Epithelial cell of proximal tubule (primary cell): Measurements from ENCODE around the gene E2F3. TPM values are rescaled to one million over a fixed set of nuclear protein-coding genes. Genes with fewer than 3 reads are reported as not detected.
"Not testable (repeated sequence)": the region's sequence is repeated elsewhere in the genome, so short reads cannot be mapped to it uniquely, and the experiment has no call there.

Experiments used
- DNase-seq: peaks from one replicate; pipeline ENCODE4 v3.0.0-alpha.2; 2011; ENCODE audit warnings: low read depth
- H3K4me3 ChIP-seq: 2 replicates; pipeline ENCODE4 v1.5.1; 2011; ENCODE audit warnings: low read depth, mild to moderate bottlenecking, low read length
- total RNA-seq: library from RNA; depleted of rRNA; stranded (reverse); fragments of >200 nt; gene quantifications from 2 replicates; pipeline ENCODE4 v1.2.3, GENCODE V29; 2015
- TF ChIP-seq, protein P1 (sequence below): conservative IDR thresholded peaks from 2 replicates; pipeline ENCODE4 v1.5.1; 2012; ENCODE audit warnings: low read depth, mild to moderate bottlenecking, low read length

The E2F3 gene
- total RNA-seq, 1 donor from 2014 or later, result 12.5 TPM

DNA sequence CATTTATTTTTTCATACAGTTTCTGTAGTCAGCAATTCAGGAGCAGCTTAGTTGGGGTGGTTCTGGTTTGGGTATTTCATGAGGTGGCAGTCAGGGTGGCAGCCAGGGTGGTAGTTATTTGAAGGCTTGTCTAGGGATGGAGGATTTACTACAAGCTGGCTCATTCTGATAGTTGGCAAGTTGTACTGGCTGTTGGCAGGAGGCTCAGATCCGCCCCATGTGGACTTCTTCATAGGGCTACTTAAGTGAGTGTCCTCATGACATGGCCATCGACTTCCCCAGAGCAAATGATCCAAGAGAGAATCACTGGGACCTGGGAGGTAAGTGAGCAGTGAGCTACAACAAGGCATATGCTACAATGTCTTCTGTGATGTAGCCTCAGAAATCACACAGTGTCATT lies 110.2 kb downstream of the E2F3 start:
- H3K4me3 ChIP-seq, result no peak overlapping the region
- DNase-seq, result no peak
- TF ChIP-seq, protein P1, sequence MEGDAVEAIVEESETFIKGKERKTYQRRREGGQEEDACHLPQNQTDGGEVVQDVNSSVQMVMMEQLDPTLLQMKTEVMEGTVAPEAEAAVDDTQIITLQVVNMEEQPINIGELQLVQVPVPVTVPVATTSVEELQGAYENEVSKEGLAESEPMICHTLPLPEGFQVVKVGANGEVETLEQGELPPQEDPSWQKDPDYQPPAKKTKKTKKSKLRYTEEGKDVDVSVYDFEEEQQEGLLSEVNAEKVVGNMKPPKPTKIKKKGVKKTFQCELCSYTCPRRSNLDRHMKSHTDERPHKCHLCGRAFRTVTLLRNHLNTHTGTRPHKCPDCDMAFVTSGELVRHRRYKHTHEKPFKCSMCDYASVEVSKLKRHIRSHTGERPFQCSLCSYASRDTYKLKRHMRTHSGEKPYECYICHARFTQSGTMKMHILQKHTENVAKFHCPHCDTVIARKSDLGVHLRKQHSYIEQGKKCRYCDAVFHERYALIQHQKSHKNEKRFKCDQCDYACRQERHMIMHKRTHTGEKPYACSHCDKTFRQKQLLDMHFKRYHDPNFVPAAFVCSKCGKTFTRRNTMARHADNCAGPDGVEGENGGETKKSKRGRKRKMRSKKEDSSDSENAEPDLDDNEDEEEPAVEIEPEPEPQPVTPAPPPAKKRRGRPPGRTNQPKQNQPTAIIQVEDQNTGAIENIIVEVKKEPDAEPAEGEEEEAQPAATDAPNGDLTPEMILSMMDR, result no peak

DNA sequence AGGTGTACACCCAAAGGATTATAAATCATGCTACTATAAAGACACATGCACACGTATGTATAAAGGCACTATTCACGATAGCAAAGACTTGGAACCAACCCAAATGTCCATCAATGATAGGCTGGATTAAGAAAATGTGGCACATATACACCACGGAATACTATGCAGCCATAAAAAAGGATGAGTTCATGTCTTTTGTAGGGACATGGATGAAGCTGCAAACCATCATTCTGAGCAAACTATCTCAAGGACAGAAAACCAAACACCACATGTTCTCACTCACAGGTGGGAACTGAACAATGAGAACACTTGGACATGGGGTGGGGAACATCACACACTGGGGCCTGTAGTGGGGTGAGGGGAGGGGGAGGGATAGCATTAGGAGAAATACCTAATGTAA lies 123.5 kb downstream of the E2F3 start:
- not testable (repeated sequence) for DNase-seq, H3K4me3 ChIP-seq

DNA sequence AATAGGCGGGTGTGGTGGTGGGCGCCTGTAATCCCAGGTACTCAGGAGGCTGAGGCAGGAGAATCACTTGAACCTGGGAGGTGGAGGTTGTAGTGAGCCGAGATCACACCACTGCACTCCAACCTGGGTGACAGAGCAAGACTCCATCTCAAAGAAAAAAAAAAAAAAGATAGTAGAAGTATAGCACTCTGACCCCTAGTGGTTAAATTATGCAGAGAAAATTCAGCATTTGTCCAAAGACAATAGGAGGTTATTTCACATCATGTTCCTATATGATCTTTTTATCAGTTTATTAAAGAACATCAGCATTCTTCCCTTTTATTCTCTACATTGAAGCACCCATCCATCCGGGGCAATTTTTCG lies 127.4 kb downstream of the E2F3 start:
- TF ChIP-seq, protein P1, result peak; percentile 44
- H3K4me3 ChIP-seq, DNase-seq: not testable (repeated sequence)

DNA sequence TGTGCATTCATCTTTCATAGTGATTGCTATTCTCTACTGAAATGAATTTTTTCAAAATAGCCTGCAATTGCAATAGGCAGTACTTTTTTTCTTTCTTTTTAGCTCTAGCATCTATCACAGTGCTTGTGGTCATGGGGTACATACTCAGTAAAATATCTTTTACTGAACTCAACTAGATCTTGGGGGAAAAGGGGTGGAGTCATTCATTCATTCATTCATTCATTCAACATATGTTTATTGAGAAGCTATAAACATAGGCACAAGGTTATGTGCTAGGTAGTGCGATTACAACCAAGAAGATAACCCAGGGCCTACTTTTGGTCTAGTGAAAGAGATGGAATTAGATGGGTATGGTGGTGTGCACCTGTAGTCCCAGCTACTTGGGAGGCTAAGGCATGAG lies 131.2 kb downstream of the E2F3 start:
- DNase-seq, result no peak

DNA sequence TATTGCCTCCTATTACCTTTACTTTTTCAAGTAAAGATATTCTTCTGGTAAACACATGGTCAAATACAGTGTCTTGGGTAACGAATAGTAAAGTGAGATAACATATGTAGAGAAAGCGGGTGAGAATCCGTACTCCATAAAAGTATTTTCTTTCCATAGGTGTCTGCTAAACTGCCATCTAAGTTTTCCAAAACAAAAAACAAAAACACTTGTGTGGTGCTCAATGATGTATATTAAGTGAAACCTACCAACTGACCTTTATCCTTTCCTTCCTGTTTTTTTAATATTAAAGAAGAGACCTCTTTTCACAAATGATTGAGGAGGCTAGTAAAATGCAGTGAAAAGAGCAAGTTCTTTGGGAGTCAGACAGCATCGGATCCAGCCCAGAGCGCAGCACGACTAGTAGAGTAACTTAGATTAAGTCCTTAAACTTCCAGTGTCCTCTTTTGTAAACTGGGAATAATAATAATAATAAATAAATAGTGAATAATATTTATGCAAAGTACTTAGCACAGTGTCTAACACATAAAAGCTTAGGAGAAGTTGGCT lies 132.1 kb downstream of the E2F3 start:
- TF ChIP-seq, protein P1, result no peak
- no peak for DNase-seq
- H3K4me3 ChIP-seq, result peak overlapping the region; percentile 61

More for the DNA sequence above, 131.2 kb downstream of the E2F3 start:
- TF ChIP-seq, protein P1, result no peak
- H3K4me3 ChIP-seq, result no peak overlapping the region

DNA sequence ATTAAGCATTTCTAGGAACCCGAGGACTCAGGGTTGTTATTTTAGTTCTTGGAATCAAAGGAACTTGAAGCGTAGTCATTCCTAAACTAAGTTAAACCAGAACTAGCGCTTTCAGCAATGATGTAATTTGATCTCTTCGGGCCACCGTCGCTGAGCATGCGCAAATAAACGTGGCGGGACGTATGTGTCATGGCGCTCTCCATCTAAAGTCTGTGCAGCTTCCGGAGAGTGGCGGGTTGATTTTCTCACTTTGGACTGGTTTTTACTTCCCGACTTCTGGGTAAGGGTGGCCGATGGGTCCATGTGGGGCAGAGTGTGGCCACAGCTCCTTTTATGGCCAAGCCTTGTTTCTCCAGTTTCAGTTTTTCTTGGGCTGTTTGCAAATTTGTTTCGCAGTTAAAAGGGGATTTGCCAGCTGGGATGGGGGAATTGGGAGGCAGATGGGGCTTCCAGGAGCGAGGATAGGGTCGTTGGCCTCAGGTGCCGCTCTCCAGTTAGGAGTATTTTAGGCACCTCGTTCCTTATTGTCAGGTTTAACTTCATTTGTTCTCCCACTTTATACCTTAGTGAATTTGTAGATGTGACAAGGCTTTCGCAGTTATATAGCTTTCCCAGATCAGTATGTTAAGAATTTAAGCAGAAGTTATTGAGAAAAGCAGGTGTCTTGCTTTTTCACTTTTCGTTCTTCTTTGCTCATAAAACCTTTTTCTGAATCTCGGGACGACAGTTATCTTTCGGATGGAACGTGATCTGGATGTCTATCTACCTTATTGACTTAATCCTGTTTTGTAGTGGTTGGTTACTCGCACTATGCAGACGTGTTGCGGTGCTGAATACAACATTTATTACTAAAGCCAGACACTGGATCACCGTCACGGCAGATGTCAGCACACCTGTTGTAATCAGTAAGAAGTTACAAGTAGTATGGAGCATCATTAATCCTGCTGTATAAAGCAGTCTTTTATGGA lies 132.9 kb downstream of the E2F3 start, which contains the start of gene CDKAL1:
Gene CDKAL1 (plus strand): TSS at position 163 of the 968 bp plus-strand sequence. CDS start 11,894 bp downstream, outside the sequence.
- TF ChIP-seq, protein P1, result no peak
- peak within 1 kb of the TSS; percentile 61 for H3K4me3 ChIP-seq
- DNase-seq, result no peak

DNA sequence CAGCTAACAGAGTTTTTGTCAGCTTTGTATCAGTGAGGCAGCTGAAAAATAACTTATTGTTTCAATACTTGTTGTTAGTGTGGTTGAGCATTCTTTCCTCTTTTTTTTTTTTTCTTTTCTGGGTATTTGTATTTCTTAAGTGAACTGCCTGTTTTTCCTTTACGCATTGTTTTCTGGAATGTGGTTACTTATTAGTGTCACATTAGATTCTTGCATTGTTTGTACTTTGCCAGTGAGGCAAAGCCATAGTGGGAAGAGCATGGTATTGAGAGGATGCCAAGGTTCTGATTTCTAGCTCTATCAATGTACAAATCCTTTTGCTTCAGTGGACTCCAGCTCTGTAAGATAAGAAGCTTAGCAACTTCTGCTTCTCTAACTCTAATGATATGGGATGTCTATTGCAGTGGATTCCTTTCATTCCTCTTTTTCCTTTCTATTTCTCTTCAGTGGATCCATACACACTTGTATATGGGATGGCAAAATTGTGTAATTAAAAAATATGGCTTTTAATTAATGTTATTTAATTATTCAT lies 136.5 kb downstream of the E2F3 start:
- no peak overlapping the region for H3K4me3 ChIP-seq
- TF ChIP-seq, protein P1, result no peak
- no peak for DNase-seq
